Pancreas (tissue), 10 donors: ENCODE data around the gene IQCF5. TPM values are rescaled to one million over a fixed set of nuclear protein-coding genes. Genes with fewer than 3 reads are reported as not detected.
"Not testable (repeated sequence)": the region's sequence is repeated elsewhere in the genome, so short reads cannot be mapped to it uniquely, and the experiment has no call there.

ENCODE experiments used
- ATAC-seq, 4 donors: fragments of 200-7000 bp; cut with Tn5 transposase; one replicate each; pipeline versions ENCODE4 v1.8.0 to v1.9.1; 2020; ENCODE audit warnings: mild to moderate bottlenecking in 4 of 4, moderate library complexity in 4 of 4
- DNase-seq, 6 donors: peaks; one replicate each; pipeline ENCODE4 v3.0.0-alpha.2; 2020
- FAIRE-seq: peaks from 2 replicates; lab custom pipeline; 2012; peaks lifted over from hg19 to GRCh38; lab: Jason Lieb, UNC
- H3K27ac ChIP-seq, 4 donors: fragments of 200-600 bp; sonication (generic); 1 replicate in 3 of 4; 2 replicates in 1 of 4; pipeline versions ENCODE4 v1.5.0 to v1.8.0; 2020
- H3K27me3 ChIP-seq, 4 donors: fragments of 200-600 bp; one replicate each; pipeline ENCODE4 v1.8.0; 2021
- H3K36me3 ChIP-seq, 3 donors: fragments of 200-600 bp; sonication (generic) in 1 of 3; one replicate each; pipeline versions ENCODE4 v1.5.0 to v1.8.0; 2020 to 2021
- H3K4me1 ChIP-seq, 3 donors: fragments of 200-600 bp; one replicate each; pipeline ENCODE4 v1.8.0; 2021
- H3K4me3 ChIP-seq, 4 donors: fragments of 200-600 bp; sonication (generic) in 2 of 4; one replicate each; pipeline versions ENCODE4 v1.5.0 to v1.8.0; 2020 to 2021
- H3K9me3 ChIP-seq, 4 donors: fragments of 200-600 bp; one replicate each; pipeline ENCODE4 v1.8.0; 2021
- CTCF ChIP-seq, 4 donors: fragments of 200-600 bp; sonication (generic) in 3 of 4; IDR thresholded peaks; one replicate each; pipeline versions ENCODE4 v1.5.0 to v1.8.0; 2021; ENCODE audit warnings: antibody characterized with exemption in 4 of 4
- WGBS, 2 donors: extraction: QIAGEN DNeasy Blood & Tissue Kit; methylation state at CpG; one replicate each; pipeline ENCODE4 v1.1.7; 2013; 5-methylcytosine and 5-hydroxymethylcytosine counted together
- intact Hi-C, 3 donors: fragments of 100-400 bp; cut with DNase I; formaldehyde crosslinking; loops; one replicate each; pipeline versions ENCODE4 v1.11.1 to v1.14.2; 2022
- polyA plus RNA-seq, 2 donors: library from polyadenylated mRNA; stranded (reverse); fragments of 200-250 nt; gene quantifications; one replicate each; pipeline ENCODE4 v1.2.3, GENCODE V29; 2013
- total RNA-seq, 6 donors: library from RNA; stranded (reverse); fragmentation: NEBNext Ultra II Directional in 4 of 6; extraction: Animal tissue kit (Norgen Biotek cat#: 25700) in 4 of 6; gene quantifications; one replicate each; pipeline versions ENCODE4 v1.2.1 to v1.2.4, GENCODE V29; 2021 to 2023
- donor health status: healthy with polysubstance abuse.
- donor health status: DM: no; HTN: no; CAD: no; lungs with moderate emphysema.
- donor health status: DM: no; HTN: no; CAD: no.
- donor health status: control.
- donor health status: control.
- donor health status: Bipolar disorder and iron deficiency.
- donor health status: DM: yes; HTN: yes; CAD: no.
- donor health status: DM: no; HTN: no; CAD: no.
- donor health status: DM: no; HTN: no; CAD: no.
- donor health status: DM: yes; HTN: yes; CAD: no.

Gene IQCF5
- total and polyA plus RNA-seq, 8 donors = not detected

- Histone ChIP-seq H3K27ac (no peak overlapping the region), H3K36me3 (no peaks in the 10 kb centered on the region), H3K4me3 (no peak overlapping the region), H3K27me3 (peaks cover 0 to 4% (median 0%) of the 10 kb centered on the region in 4 donors), H3K4me1 (no peaks in the 10 kb centered on the region), H3K9me3 (no peaks in the 10 kb centered on the region)
- 68% methylated on average over 13 of the region's 13 CpGs for WGBS, 2 donors
- FAIRE-seq (no peak), DNase-seq (no peak), ATAC-seq (no peak)
- intact Hi-C loops = no loop called here
- no peak for TF ChIP-seq CTCF (IDR thresholded peaks at IDR 0.05)
Measured at GRCh38 chr3:51862886-51863285, 12.5 kb downstream of the IQCF5 start.

GRCh38 chr3:51860703-51861665 is 14.4 kb downstream of the IQCF5 start, which contains the start of gene IQCF2:
TSS of gene IQCF2 (plus strand) at chr3:51861615. CDS start at chr3:51861667, 52 bp downstream.
- no peak for TF ChIP-seq CTCF (IDR thresholded peaks at IDR 0.05)
- Histone ChIP-seq H3K27ac (no peak within 1 kb of the TSS), H3K4me1 (no peaks in the 10 kb centered on the region), H3K36me3 (no peaks in the 10 kb centered on the region), H3K27me3 (no peaks in the 10 kb centered on the region), H3K9me3 (no peaks in the 10 kb centered on the region), H3K4me3 (no peak within 1 kb of the TSS)
- WGBS, 2 donors = 70 to 82% methylated on average over 7 of the region's 7 CpGs
- FAIRE-seq = no peak
- intact Hi-C loops = no loop called here
- ATAC-seq = no peak
- no peak for DNase-seq

DNA sequence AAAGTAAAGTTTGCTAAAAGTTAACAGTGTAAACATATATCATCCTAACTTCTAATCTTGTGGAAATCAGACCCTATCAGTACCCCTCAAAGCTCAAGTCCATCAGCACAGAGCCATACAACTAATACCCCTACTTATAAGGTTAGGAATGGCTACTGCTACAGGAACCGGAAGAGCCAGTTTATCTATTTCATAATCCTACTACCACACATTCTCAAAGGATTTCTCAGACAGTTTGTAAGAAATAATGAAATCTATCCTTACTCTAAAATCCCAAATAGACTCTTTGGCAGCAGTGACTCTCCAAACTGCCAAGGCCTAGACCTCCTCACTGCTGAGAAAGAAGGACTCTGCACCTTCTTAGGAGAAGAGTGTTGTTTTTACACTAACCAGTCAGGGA is 20.0 kb downstream of the IQCF5 start:
- intact Hi-C loops, H3K27ac ChIP-seq, DNase-seq, FAIRE-seq, H3K4me3 ChIP-seq, ATAC-seq, H3K27me3 ChIP-seq, H3K9me3 ChIP-seq, H3K36me3 ChIP-seq, H3K4me1 ChIP-seq: not testable (repeated sequence)
- WGBS, 2 donors = 78 to 81% methylated on average over 1 of the region's 1 CpG

DNA sequence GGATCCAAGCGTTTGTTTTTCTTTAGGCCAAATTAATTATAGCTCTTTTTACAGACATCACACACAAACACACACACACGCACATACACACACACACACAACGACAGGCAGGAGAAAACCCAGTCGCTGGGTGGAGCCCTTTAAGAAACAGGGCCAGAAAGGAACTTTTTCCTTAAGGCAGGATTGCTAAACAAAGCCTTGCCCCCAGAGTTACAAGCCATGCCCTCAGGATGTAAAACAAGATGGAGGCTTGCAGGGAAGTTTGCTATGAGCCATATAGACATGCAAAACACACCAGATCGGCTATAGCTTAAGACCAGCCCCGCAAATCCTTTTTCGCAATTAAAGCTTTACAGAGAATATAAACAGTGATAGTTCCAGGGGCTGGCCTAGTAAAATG is 30.3 kb downstream of the IQCF5 start:
- 62 to 63% methylated on average over 7 of the region's 7 CpGs for WGBS, 2 donors
- Histone ChIP-seq H3K4me3 (no peak overlapping the region), H3K27ac (no peak overlapping the region), H3K36me3 (no peaks in the 10 kb centered on the region), H3K9me3 (no peaks in the 10 kb centered on the region), H3K4me1 (no peaks in the 10 kb centered on the region), H3K27me3 (no peaks in the 10 kb centered on the region)
- intact Hi-C loops = no loop called here
- TF ChIP-seq CTCF (IDR thresholded peaks at IDR 0.05) = no peak
- DNase-seq (no peak), ATAC-seq (no peak), FAIRE-seq (no peak)

- no peak overlapping the region for H3K27ac ChIP-seq
- no peak for FAIRE-seq
- no peak for TF ChIP-seq CTCF (IDR thresholded peaks at IDR 0.05)
- H3K4me1 ChIP-seq = no peaks in the 10 kb centered on the region
- H3K36me3 ChIP-seq = no peaks in the 10 kb centered on the region
- H3K9me3 ChIP-seq = no peaks in the 10 kb centered on the region
- no peak for ATAC-seq
- no peak overlapping the region for H3K4me3 ChIP-seq
- no peaks in the 10 kb centered on the region for H3K27me3 ChIP-seq
- 76 to 78% methylated on average over 5 of the region's 5 CpGs for WGBS, 2 donors
- no peak for DNase-seq
- intact Hi-C loops = no loop called here
Measured at GRCh38 chr3:51836606-51837005, 38.8 kb downstream of the IQCF5 start.
